Right ventricle myocardium inferior (tissue), 1 donor: ENCODE data around the gene ZFPM1. TPM values are rescaled to one million over a fixed set of nuclear protein-coding genes. Genes with fewer than 3 reads are reported as not detected.
"Not testable (repeated sequence)": the region's sequence is repeated elsewhere in the genome, so short reads cannot be mapped to it uniquely, and the experiment has no call there.

Experiments
- ATAC-seq: fragments of 200-7000 bp; cut with Tn5 transposase; one replicate; pipeline ENCODE4 v1.9.1; 2020; ENCODE audit warnings: mild to moderate bottlenecking, moderate library complexity
- DNase-seq: peaks from one replicate; pipeline ENCODE4 v3.0.0; 2021; ENCODE audit errors: missing footprints
- intact Hi-C: fragments of 100-400 bp; cut with DNase I; formaldehyde crosslinking; loops from one replicate; pipeline ENCODE4 v1.11.0; 2022
- total RNA-seq: library from RNA; stranded (reverse); fragmentation: NEBNext Ultra II Directional; extraction: Animal tissue kit (Norgen Biotek cat#: 25700); gene quantifications from one replicate; pipeline ENCODE4 v1.2.1, GENCODE V29; 2021
- donor health status: DM: no; HTN: yes; CAD: no; lungs with severe emphysema.

Gene ZFPM1
- total RNA-seq, 1 donor from 2014 or later, result 4.1 TPM

GRCh38 chr16:88515925-88516594 is 63.0 kb downstream of the ZFPM1 start:
- no peak for DNase-seq
- intact Hi-C loops, result no loop called here
- no peak for ATAC-seq

DNA sequence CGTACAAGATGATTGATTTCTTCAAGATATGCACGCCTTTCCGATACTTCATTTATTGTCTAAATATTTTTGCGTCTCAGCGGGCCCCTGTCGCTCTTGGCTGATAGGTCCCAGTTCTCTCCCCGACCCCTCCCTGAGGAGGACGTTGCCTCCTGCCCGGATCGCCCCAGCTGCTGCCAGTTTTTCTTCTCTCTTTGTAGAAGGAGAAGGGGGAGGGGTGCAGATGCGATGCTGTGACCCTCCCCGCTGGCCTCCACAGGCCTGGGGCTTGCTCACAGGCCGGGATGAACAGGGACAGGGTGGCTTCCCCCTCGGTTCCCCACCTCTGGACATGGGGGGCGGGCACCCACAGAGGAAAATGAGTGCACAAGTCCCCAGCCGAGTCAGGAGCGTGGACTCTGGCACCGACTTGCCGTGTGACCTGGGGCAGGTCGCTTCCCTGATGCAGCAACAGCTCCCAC is 63.6 kb downstream of the ZFPM1 start:
- ATAC-seq, result no peak
- intact Hi-C loops, result no loop called here
- DNase-seq, result no peak

DNA sequence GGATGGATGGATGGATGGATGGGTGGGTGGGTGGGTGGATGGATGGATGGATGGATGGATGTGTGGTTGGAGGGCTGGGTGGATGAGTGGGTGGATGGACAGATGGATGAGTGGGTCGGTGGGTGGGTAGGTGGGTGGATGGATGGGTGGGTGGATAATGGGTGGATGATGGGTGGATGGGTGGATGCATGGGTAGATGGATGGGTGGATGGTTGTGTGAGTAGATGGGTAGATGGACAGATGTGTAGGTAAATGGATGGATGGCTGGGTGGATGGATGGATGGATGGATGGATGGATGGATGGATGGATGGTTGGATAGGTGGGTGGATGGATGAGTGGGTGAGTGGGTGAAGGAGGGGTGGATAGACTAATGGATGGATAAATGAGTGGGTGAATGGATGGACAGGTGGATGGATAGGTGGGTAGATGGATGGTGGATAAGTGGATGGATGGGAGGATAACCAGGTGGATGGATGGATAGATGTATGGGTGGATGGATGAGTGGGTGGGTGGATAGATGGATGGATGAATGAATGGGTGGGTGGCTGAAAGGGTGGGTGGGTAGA is 64.2 kb downstream of the ZFPM1 start:
- DNase-seq, intact Hi-C loops, ATAC-seq: not testable (repeated sequence)

DNA sequence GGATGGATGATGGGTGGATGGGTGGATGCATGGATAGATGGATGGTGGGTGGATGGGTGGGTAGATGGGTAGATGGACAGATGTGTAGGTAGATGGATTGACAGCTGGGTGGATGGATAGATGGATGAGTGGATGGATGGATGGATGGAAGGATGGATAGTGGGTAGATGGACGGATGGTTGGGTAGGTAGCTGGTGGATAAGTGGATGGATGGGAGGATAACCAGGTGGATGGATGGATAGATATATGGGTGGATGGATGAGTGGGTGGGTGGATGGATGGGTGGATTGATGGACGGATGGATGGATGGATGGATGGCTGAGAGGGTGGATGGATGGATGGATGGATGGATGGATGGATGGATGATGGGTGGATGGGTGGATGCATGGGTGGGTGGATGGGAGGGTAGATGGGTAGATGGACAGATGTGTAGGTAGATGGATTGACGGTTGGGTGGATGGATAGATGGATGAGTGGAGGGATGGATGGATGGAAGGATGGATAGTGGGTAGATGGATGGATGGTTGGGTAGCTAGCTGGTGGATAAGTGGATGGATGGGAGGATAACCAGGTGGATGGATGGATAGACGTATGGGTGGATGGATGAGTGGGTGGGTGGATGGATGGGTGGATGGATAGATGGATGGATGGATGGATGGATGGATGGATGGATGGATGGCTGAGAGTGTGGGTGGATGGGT is 65.5 kb downstream of the ZFPM1 start:
- ATAC-seq, intact Hi-C loops, DNase-seq: not testable (repeated sequence)

DNA sequence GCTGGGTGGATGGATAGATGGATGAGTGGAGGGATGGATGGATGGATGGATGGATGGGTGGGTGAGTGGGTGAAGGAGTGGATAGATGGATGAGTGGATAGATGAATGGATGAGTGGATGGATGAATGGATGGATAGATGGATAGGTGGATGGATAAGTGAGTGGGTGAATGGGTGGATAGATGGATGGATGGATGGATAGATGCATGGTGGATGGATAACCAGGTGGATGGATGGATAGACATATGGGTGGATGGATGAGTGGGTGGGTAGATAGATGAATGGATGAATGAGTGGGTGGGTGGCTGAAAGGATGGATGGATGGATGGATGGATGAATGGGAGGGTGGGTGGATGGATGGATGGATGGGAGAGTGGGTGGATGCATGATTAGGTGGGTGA is 66.2 kb downstream of the ZFPM1 start:
- intact Hi-C loops, result no loop called here
- ATAC-seq (no peak), DNase-seq (no peak)

DNA sequence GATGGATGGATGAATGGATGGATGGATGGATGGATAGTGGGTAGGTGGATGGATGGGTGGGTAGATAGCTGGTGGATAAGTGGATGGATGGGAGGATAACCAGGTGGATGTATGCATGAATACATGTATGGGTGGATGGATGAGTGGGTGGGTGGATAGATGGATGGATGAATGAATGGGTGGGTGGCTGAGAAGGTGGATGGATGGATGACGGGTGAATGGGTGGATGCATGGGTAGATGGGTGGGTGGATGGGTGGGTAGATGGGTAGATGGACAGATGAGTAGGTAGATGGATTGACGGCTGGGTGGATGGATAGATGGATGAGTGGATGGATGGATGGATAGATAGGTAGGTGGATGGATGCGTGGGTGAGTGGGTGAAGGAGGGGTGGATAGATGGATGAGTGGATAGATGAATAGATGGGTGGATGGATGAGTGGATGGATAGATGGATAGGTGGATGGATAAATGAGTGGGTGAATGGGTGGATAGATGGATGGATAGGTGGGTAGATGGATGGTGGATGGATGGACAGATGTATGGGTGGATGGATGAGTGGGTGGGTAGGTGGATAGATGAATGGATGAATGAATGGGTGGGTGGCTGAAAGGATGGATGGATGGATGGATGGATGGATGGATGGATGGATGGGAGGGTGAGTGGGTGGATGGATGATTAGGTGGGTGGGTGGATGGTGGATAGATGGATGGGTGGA is 67.0 kb downstream of the ZFPM1 start:
- intact Hi-C loops, result no loop called here
- no peak for DNase-seq
- ATAC-seq, result no peak

DNA sequence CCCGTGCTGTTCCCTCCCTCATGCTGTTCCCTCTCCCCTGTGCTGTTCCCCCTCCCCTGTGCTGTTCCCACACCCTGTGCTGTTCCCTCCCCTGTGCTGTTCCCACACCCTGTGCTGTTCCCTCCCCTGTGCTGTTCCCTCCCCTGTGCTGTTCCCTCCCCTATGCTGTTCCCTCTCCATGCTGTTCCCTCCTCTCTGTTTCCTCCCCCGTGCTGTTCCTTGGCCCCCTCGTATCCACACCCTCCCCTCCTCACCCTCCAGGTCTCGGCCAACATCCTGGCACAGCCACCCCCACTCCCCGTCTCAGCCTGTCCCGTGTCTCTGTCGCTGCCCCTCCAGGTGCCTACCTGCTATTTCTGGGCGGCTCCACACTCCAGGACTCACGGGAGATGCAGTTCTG is 68.6 kb downstream of the ZFPM1 start:
- intact Hi-C loops, result no loop called here
- no peak for ATAC-seq
- no peak for DNase-seq

DNA sequence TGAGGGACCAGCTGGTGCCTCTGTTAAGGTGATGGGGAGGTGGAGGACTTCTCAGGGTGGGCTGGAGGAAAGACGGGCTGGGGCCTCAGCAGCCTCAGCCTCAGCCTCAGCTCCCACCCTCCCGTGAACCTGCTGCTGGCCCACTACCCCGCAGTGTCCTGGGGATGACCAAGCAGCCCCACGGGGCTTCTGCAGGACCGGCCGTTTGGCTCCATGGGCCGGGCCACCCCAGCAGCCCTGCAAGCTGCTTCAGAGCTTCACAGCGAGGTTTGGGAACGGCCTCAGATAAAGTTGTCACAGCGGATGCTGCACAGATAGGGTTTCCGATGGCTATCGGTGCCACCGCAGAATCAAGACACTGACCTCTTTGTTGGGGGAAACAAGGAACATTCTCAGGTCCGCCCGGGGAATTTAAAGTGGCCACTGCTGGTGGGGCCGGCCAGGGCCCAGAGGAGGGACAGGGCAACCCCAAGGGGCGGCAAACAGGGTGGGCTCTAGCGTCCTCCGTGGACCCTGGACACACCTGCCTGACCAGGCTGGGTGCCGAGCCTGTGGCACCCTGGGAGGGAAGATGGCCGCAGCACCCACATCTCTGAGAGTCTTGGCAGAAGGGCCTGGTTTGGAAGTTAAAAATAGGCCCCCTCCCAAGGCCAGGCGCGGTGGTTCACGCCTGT is 69.3 kb downstream of the ZFPM1 start:
- no peak for ATAC-seq

GRCh38 chr16:88523309-88524161 is 70.5 kb downstream of the ZFPM1 start:
- DNase-seq (no peak), ATAC-seq (no peak)
- intact Hi-C loops, result no loop called here

More for the DNA sequence above, 69.3 kb downstream of the ZFPM1 start:
- intact Hi-C loops, result no loop called here
- no peak for DNase-seq

DNA sequence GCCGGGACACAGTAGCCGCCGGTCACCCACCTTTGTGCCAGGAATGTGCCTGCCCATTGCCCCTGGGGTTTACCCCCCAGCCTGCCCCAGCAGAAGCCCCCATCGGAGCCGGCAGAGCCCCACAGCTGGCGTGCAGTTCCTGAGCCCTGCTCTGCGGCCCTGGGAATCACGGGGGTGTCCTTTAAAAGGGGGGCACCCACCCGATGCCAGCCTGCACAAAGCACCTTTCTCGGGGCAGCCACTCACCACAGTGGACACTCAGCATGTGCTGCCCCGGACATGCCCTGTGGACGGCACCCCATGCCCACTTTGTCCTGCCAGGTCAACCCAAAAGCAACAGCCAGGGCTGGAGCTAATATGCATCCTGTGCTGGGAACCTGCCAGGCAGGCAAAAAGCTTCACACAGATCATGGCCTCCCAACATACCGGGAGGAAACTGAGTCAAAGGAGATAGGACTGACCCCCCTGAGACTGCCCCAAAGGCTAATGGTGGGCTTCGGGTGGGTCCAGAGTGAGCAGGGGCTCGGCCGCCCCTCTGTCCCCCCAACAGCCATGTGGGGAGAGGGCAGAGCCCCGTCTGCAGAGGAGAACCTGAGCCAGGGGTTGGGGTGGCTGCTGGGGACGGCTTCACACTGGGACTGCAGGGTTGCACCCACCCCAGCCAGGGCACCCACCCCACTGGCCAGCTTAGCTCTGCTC is 71.3 kb downstream of the ZFPM1 start:
- DNase-seq (no peak), ATAC-seq (no peak)
- intact Hi-C loops, result no loop called here

DNA sequence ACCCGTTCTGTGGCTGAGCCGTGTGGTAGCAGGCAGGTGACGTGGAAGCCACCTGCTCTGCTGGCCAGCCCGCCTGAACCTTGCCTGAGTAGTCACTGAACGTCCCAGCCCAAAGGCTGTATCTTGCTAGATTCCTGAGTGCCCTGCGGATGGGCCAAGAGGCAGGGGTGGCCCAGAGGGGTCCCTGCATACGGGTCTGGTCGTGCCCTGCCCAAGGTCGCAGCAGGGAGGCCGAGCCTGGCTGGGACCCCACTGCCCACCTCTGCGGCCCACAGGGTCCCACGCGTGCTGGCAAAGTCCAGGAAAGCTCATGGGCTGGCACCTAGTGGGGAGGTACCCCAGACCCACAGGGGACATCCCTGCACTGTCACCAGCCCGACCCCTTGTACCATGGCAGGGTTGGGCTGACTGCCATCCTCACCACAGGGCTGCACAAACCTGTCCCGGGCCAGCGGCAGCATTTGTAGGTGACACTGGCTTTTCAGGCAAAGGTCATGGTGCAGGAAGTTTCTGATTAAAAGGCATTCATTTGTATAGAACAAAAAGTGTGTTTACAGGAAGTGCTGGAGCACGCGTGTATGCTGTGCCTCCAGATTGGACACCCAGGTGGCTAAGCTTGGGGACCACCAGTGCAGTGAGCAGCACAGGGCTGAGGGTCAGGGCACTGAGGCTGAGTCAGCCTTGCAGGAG is 72.0 kb downstream of the ZFPM1 start:
- no peak for DNase-seq
- intact Hi-C loops, result no loop called here
- ATAC-seq, result no peak

DNA sequence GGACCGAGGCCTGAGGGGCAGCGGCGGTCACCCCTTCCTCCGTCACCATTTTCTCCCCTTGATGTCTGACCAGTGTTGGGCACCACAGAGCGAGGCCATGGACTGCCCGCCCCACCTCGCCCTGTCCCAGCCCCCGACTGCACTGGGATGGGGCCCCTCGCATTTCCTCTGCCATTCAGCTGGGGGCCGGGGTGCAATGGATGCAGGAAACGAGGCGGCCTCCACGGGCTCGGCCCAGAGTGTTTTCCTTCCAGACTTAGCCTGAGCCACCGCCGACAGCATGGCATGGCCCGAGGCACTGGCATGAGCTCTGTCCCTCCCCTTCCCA is 72.5 kb downstream of the ZFPM1 start:
- intact Hi-C loops, result no loop called here
- ATAC-seq (no peak), DNase-seq (no peak)

GRCh38 chr16:88526008-88526905 is 73.2 kb downstream of the ZFPM1 start:
- DNase-seq, result peak; percentile 65
- intact Hi-C loops, result no loop called here

GRCh38 chr16:88526906-88527185 is 73.8 kb downstream of the ZFPM1 start:
- DNase-seq (no peak), ATAC-seq (peak; percentile 6)
- intact Hi-C loops, result loop anchor here (1.0 kb wide), 1 partner anchor 84 kb away; no protein-coding TSS in a partner anchor

More at GRCh38 chr16:88526008-88526905, 73.2 kb downstream of the ZFPM1 start:
- no peak for ATAC-seq

- ATAC-seq (peak; percentile 67), DNase-seq (peak; percentile 78)
- intact Hi-C loops, result loop anchor here (1.0 kb wide), 1 partner anchor 84 kb away; no protein-coding TSS in a partner anchor
Observed at GRCh38 chr16:88527186-88527936, 74.3 kb downstream of the ZFPM1 start.
